ENCODE results near the gene U2AF2. TPM values are rescaled to one million over a fixed set of nuclear protein-coding genes. Genes with fewer than 3 reads are reported as not detected.

Gene U2AF2
- total RNA-seq, 4 donors from 2014 or later: 68.4 to 115 (median 85.7) TPM

GRCh38 chr19:55606817-55607216, 48.0 kb upstream of the U2AF2 start:
- no peaks in the 10 kb centered on the region for H3K36me3 ChIP-seq
- no peak for DNase-seq
- H3K4me1 ChIP-seq: peaks cover 13 to 18% of the 10 kb centered on the region in 2 donors
- no peak overlapping the region for H3K27ac ChIP-seq
- intact Hi-C loops (cut with DNase I): loop anchor here (5.0 kb wide), 1 partner anchor 90 kb away; no protein-coding TSS in a partner anchor
- TF ChIP-seq CTCF (IDR thresholded peaks at IDR 0.05) (no peak), POLR2A (IDR thresholded peaks at IDR 0.05) (no peak)
- WGBS, 2 donors: 48 to 61% methylated on average over 9 of the region's 9 CpGs
- no peaks in the 10 kb centered on the region for H3K27me3 ChIP-seq
- no peaks in the 10 kb centered on the region for H3K9me3 ChIP-seq
- H3K4me3 ChIP-seq (replicated peaks in 1 of 3): peak overlapping the region in 1 of 3 donors; percentile 95

GRCh38 chr19:55609326-55609725, 45.5 kb upstream of the U2AF2 start:
- no peaks in the 10 kb centered on the region for H3K9me3 ChIP-seq
- H3K36me3 ChIP-seq: peaks cover 0 to 3% of the 10 kb centered on the region in 2 donors
- no peak overlapping the region for H3K27ac ChIP-seq
- H3K4me3 ChIP-seq (replicated peaks in 1 of 3): no peak overlapping the region
- TF ChIP-seq POLR2A (IDR thresholded peaks at IDR 0.05): no peak
- TF ChIP-seq CTCF (IDR thresholded peaks at IDR 0.05): no peak
- peaks cover 12 to 14% of the 10 kb centered on the region in 2 donors for H3K4me1 ChIP-seq
- H3K27me3 ChIP-seq: no peaks in the 10 kb centered on the region
- WGBS, 2 donors: 90 to 98% methylated on average over 5 of the region's 5 CpGs
- no peak for DNase-seq
- intact Hi-C loops (cut with DNase I): loop anchor here (5.0 kb wide), 1 partner anchor 92 kb away; no protein-coding TSS in a partner anchor

GRCh38 chr19:55611300-55611982, 43.4 kb upstream of the U2AF2 start:
- Histone ChIP-seq H3K27me3 (no peaks in the 10 kb centered on the region), H3K4me1 (peaks cover 4 to 6% of the 10 kb centered on the region in 2 donors), H3K4me3 (replicated peaks in 1 of 3) (no peak overlapping the region), H3K36me3 (peaks cover 12 to 16% of the 10 kb centered on the region in 2 donors), H3K9me3 (no peaks in the 10 kb centered on the region), H3K27ac (no peak overlapping the region)
- intact Hi-C loops (cut with DNase I): no loop called here
- no peak for DNase-seq
- TF ChIP-seq CTCF (IDR thresholded peaks at IDR 0.05) (no peak), POLR2A (IDR thresholded peaks at IDR 0.05) (no peak)
- WGBS, 2 donors: 78 to 85% methylated on average over 15 of the region's 15 CpGs

GRCh38 chr19:55611983-55612645, 42.7 kb upstream of the U2AF2 start:
- WGBS, 2 donors: 90 to 97% methylated on average over 3 of the region's 3 CpGs
- no peak for TF ChIP-seq CTCF (IDR thresholded peaks at IDR 0.05)
- no peak for TF ChIP-seq POLR2A (IDR thresholded peaks at IDR 0.05)

GRCh38 chr19:55613396-55613795, 41.4 kb upstream of the U2AF2 start:
- Histone ChIP-seq H3K27ac (no peak overlapping the region), H3K4me3 (replicated peaks in 1 of 3) (no peak overlapping the region), H3K9me3 (no peaks in the 10 kb centered on the region), H3K27me3 (no peaks in the 10 kb centered on the region), H3K4me1 (no peaks in the 10 kb centered on the region), H3K36me3 (peaks cover 15 to 28% of the 10 kb centered on the region in 2 donors)
- intact Hi-C loops (cut with DNase I): no loop called here
- 86 to 95% methylated on average over 15 to 27 of the region's 27 CpGs for WGBS, 2 donors
- no peak for TF ChIP-seq CTCF (IDR thresholded peaks at IDR 0.05)
- no peak for TF ChIP-seq POLR2A (IDR thresholded peaks at IDR 0.05)
- no peak for DNase-seq

More at GRCh38 chr19:55611983-55612645, 42.7 kb upstream of the U2AF2 start:
- Histone ChIP-seq H3K4me1 (no peaks in the 10 kb centered on the region), H3K9me3 (no peaks in the 10 kb centered on the region), H3K36me3 (peaks cover 15 to 22% of the 10 kb centered on the region in 2 donors), H3K27me3 (no peaks in the 10 kb centered on the region), H3K27ac (no peak overlapping the region), H3K4me3 (replicated peaks in 1 of 3) (no peak overlapping the region)
- no peak for DNase-seq
- intact Hi-C loops (cut with DNase I): no loop called here
